Fibroblast of pulmonary artery (primary cell): ENCODE data around the gene UBASH3B.

ENCODE experiments used
- DNase-seq: peaks from one replicate; pipeline ENCODE4 v3.0.0-alpha.2; 2010; ENCODE audit warnings: low read depth
- H3K4me3 ChIP-seq: replicated peaks from 2 replicates; pipeline ENCODE4 v1.5.1; 2011; ENCODE audit warnings: low read depth, mild to moderate bottlenecking, control low read depth, low read length, moderate library complexity
- TF ChIP-seq, protein P1 (sequence below): IDR thresholded peaks from 2 replicates; pipeline ENCODE4 v1.5.1; 2011; ENCODE audit warnings: mild to moderate bottlenecking, control low read depth, low read length, inconsistent platforms; ENCODE audit errors: missing control alignments

The UBASH3B gene

GRCh38 chr11:122634501-122634900, 21.0 kb upstream of the UBASH3B start:
- TF ChIP-seq, protein P1, sequence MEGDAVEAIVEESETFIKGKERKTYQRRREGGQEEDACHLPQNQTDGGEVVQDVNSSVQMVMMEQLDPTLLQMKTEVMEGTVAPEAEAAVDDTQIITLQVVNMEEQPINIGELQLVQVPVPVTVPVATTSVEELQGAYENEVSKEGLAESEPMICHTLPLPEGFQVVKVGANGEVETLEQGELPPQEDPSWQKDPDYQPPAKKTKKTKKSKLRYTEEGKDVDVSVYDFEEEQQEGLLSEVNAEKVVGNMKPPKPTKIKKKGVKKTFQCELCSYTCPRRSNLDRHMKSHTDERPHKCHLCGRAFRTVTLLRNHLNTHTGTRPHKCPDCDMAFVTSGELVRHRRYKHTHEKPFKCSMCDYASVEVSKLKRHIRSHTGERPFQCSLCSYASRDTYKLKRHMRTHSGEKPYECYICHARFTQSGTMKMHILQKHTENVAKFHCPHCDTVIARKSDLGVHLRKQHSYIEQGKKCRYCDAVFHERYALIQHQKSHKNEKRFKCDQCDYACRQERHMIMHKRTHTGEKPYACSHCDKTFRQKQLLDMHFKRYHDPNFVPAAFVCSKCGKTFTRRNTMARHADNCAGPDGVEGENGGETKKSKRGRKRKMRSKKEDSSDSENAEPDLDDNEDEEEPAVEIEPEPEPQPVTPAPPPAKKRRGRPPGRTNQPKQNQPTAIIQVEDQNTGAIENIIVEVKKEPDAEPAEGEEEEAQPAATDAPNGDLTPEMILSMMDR: no peak
- DNase-seq: no peak
- H3K4me3 ChIP-seq: no peak overlapping the region

DNA sequence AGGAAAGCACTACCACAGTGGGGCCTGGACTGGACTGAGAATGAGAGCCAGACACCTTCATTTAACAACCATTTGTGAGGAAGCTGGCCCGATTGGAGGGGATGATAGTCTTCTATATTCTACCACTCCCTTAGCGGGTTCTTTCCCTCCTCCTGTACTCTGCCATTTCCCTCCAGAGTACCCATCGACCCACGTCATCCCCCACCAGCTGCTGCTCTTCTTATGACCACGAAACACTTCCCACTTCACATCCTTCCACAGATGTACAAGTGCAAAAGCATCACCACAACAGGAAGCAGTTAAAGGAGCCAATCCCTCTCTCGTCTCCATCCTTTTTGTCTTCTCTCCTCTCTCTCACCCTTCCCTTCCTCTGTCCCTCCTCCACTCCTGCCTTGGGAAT, 18.0 kb upstream of the UBASH3B start:
- TF ChIP-seq, protein P1: no peak
- no peak for DNase-seq
- no peak overlapping the region for H3K4me3 ChIP-seq

- DNase-seq: peak; percentile 85
- TF ChIP-seq, protein P1: no peak
- no peak overlapping the region for H3K4me3 ChIP-seq
Observed at GRCh38 chr11:122642472-122642922, 13.0 kb upstream of the UBASH3B start.

GRCh38 chr11:122642971-122643370, 12.6 kb upstream of the UBASH3B start:
- TF ChIP-seq, protein P1: no peak
- DNase-seq: no peak
- H3K4me3 ChIP-seq: no peak overlapping the region

DNA sequence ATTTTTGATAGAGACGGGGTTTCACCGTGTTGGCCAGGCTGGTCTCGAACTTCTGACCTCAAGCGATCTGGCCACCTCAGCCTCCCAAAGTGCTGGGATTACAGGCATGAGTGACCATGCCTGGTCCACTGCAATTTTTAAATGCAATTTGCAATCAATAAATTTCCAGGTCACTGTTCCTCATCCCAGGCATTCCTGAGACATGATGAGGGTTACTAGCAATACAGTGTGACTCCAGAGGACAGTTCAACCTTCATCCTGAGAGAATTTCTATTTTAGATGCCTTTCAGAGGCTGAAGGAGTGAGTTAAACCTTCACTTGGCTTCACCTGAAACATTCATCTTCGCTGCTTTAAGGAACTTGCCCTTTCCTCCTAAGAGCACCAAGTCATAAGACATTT, 9.7 kb upstream of the UBASH3B start:
- TF ChIP-seq, protein P1: no peak
- H3K4me3 ChIP-seq: no peak overlapping the region
- no peak for DNase-seq

- no peak overlapping the region for H3K4me3 ChIP-seq
- DNase-seq: peak; percentile 67
- TF ChIP-seq, protein P1: no peak
Observed at GRCh38 chr11:122646549-122647340, 8.8 kb upstream of the UBASH3B start.

DNA sequence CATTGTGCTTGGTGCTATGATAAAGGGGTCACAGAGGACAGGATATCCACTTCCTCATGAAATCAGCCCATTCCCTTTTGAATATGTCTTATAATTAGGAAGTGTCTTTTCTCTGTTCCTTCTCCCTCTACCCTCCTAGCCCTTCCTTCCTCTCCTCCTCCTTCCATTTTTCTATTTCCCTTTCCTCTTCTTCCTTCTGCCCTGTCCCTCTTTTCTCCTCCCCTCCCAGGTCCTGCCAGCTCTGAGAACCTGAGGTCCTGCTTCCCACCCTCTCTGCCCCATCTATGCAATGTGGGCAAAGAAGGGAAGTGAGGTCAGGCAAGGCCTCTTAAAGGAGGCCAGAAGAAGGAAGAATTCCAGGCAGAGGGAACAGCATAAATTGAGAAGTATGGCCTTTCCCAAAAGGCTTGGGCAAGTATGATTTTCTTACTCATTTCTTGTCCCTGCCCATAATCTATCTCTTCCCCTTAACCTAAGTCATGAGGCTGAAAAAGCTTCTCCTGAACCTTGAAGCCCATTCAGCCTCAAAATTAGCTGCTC, 7.7 kb upstream of the UBASH3B start:
- TF ChIP-seq, protein P1: no peak
- no peak overlapping the region for H3K4me3 ChIP-seq
- no peak for DNase-seq
